Testis (tissue), 2 donors: ENCODE data around the gene ATF2.

Experiments used
- POLR2A ChIP-seq: fragments of 450-650 bp; IDR thresholded peaks from one replicate; pipeline ENCODE4 v1.6.1; 2017; ENCODE audit warnings: antibody characterized with exemption, mild to moderate bottlenecking, moderate library complexity
- TF ChIP-seq, protein P1 (sequence below), 3 experiments: fragments of 450-650 bp in 2 of 3; fragments of 200-600 bp in 1 of 3; sonication (generic) in 1 of 3; IDR thresholded peaks; one replicate each; pipeline ENCODE4 v1.5.1; 2016 to 2019; ENCODE audit warnings: antibody characterized with exemption in 3 of 3, mild to moderate bottlenecking in 2 of 3, moderate library complexity in 1 of 3

DNA sequence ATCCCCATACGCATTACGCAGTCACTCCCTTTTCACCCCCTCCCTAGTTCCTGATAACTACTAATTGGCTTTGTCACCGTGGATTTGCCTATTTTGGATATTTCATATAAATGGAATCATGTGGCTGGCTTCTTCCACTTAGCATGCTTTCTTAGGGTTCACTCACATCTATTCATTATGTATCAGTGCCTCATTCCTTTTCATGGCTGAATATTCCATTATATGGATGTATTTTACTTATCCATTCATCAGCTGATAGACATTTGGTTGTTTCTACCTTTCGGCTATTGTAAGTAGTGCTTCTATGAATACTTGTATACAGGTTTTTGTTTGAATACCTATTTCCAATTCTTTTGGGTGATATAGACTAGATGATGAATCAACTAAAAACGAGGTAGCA lies 8.6 kb upstream of the ATF2 start:
- TF ChIP-seq, protein P1, sequence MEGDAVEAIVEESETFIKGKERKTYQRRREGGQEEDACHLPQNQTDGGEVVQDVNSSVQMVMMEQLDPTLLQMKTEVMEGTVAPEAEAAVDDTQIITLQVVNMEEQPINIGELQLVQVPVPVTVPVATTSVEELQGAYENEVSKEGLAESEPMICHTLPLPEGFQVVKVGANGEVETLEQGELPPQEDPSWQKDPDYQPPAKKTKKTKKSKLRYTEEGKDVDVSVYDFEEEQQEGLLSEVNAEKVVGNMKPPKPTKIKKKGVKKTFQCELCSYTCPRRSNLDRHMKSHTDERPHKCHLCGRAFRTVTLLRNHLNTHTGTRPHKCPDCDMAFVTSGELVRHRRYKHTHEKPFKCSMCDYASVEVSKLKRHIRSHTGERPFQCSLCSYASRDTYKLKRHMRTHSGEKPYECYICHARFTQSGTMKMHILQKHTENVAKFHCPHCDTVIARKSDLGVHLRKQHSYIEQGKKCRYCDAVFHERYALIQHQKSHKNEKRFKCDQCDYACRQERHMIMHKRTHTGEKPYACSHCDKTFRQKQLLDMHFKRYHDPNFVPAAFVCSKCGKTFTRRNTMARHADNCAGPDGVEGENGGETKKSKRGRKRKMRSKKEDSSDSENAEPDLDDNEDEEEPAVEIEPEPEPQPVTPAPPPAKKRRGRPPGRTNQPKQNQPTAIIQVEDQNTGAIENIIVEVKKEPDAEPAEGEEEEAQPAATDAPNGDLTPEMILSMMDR (IDR thresholded peaks at IDR 0.05), result no peak
- no peak for TF ChIP-seq POLR2A
